IgD-negative memory B cell (primary cell): ENCODE results near the gene KRT34. TPM values are rescaled to one million over a fixed set of nuclear protein-coding genes. Genes with fewer than 3 reads are reported as not detected.

Experiments used
- H3K27ac Mint-ChIP-seq, 3 donors: one replicate each; pipeline ENCODE4 v1.8.0; 2020 to 2022; ENCODE audit warnings: mild to moderate bottlenecking in 3 of 3, mixed read lengths in 3 of 3, moderate library complexity in 1 of 3
- H3K27me3 Mint-ChIP-seq: one replicate; pipeline ENCODE4 v1.8.0; 2021; ENCODE audit warnings: mixed read lengths
- H3K36me3 Mint-ChIP-seq: one replicate; pipeline ENCODE4 v1.8.0; 2020; ENCODE audit warnings: mild to moderate bottlenecking, mixed read lengths
- H3K4me1 Mint-ChIP-seq, 3 donors: one replicate each; pipeline ENCODE4 v1.8.0; 2020 to 2022; ENCODE audit warnings: mixed read lengths in 3 of 3, mild to moderate bottlenecking in 1 of 3
- H3K4me3 Mint-ChIP-seq, 4 donors: one replicate each; pipeline ENCODE4 v1.8.0; 2020 to 2022; ENCODE audit warnings: mild to moderate bottlenecking in 4 of 4, mixed read lengths in 4 of 4, moderate library complexity in 3 of 4
- H3K9me3 Mint-ChIP-seq, 3 donors: one replicate each; pipeline ENCODE4 v1.8.0; 2020 to 2021; ENCODE audit warnings: mixed read lengths in 3 of 3, mild to moderate bottlenecking in 1 of 3
- polyA plus RNA-seq: library from polyadenylated mRNA; unstranded; fragments of 300-500 nt; fragmentation: Illumina TruSeq; gene quantifications from one replicate; pipeline ENCODE4 v1.2.3, GENCODE V29; 2021

The KRT34 gene
- polyA plus RNA-seq, 1 donor from 2014 or later, result not detected

GRCh38 chr17:41335747-41336146, 46.4 kb downstream of the KRT34 start:
- Mint-ChIP-seq H3K27ac (no peak overlapping the region), H3K4me3 (no peak overlapping the region), H3K4me1 (peaks cover 18 to 40% (median 18%) of the 10 kb centered on the region in 3 donors), H3K27me3 (peaks cover 10% of the 10 kb centered on the region), H3K9me3 (no peaks in the 10 kb centered on the region), H3K36me3 (no peaks in the 10 kb centered on the region)

GRCh38 chr17:41334385-41335305, 47.5 kb downstream of the KRT34 start:
- H3K4me3 Mint-ChIP-seq, result peak overlapping the region in 1 of 4 donors; percentile 80
- peaks cover 12% of the 10 kb centered on the region for H3K27me3 Mint-ChIP-seq
- H3K4me1 Mint-ChIP-seq, result peaks cover 11 to 29% (median 15%) of the 10 kb centered on the region in 3 donors
- H3K36me3 Mint-ChIP-seq, result no peaks in the 10 kb centered on the region
- H3K27ac Mint-ChIP-seq, result peak overlapping the region in 1 of 3 donors; percentile 31
- no peaks in the 10 kb centered on the region for H3K9me3 Mint-ChIP-seq

- Mint-ChIP-seq H3K4me1 (peaks cover 4 to 22% (median 15%) of the 10 kb centered on the region in 3 donors), H3K4me3 (no peak overlapping the region), H3K36me3 (no peaks in the 10 kb centered on the region), H3K9me3 (no peaks in the 10 kb centered on the region), H3K27ac (no peak overlapping the region), H3K27me3 (peaks cover 12% of the 10 kb centered on the region)
Measured at GRCh38 chr17:41333836-41334235, 48.3 kb downstream of the KRT34 start.

GRCh38 chr17:41333098-41333497, 49.0 kb downstream of the KRT34 start:
- Mint-ChIP-seq H3K4me3 (no peak overlapping the region), H3K4me1 (peaks cover 0 to 18% (median 13%) of the 10 kb centered on the region in 3 donors), H3K27me3 (peaks cover 12% of the 10 kb centered on the region), H3K36me3 (no peaks in the 10 kb centered on the region), H3K27ac (no peak overlapping the region), H3K9me3 (no peaks in the 10 kb centered on the region)

- Mint-ChIP-seq H3K9me3 (no peaks in the 10 kb centered on the region), H3K4me1 (peaks cover 0 to 15% (median 13%) of the 10 kb centered on the region in 3 donors), H3K27ac (no peak overlapping the region), H3K36me3 (no peaks in the 10 kb centered on the region), H3K27me3 (peaks cover 12% of the 10 kb centered on the region), H3K4me3 (no peak overlapping the region)
Measured at GRCh38 chr17:41332239-41332638, 49.9 kb downstream of the KRT34 start.

GRCh38 chr17:41331606-41332005, 50.5 kb downstream of the KRT34 start:
- Mint-ChIP-seq H3K4me3 (peak overlapping the region in 1 of 4 donors; percentile 52), H3K27ac (no peak overlapping the region), H3K36me3 (no peaks in the 10 kb centered on the region), H3K4me1 (peaks cover 0 to 15% (median 13%) of the 10 kb centered on the region in 3 donors), H3K27me3 (peaks cover 12% of the 10 kb centered on the region), H3K9me3 (no peaks in the 10 kb centered on the region)

- Mint-ChIP-seq H3K4me1 (peaks cover 0 to 9% (median 7%) of the 10 kb centered on the region in 3 donors), H3K27ac (no peak overlapping the region), H3K4me3 (no peak overlapping the region), H3K27me3 (peaks cover 6% of the 10 kb centered on the region), H3K36me3 (no peaks in the 10 kb centered on the region), H3K9me3 (no peaks in the 10 kb centered on the region)
Measured at GRCh38 chr17:41329279-41329948, 52.7 kb downstream of the KRT34 start.

- Mint-ChIP-seq H3K4me3 (no peak overlapping the region), H3K27me3 (peaks cover 2% of the 10 kb centered on the region), H3K27ac (no peak overlapping the region)
Measured at GRCh38 chr17:41328207-41328606, 53.9 kb downstream of the KRT34 start.

More at GRCh38 chr17:41328207-41328606, 53.9 kb downstream of the KRT34 start:
- H3K36me3 Mint-ChIP-seq, result no peaks in the 10 kb centered on the region
- H3K9me3 Mint-ChIP-seq, result no peaks in the 10 kb centered on the region
- H3K4me1 Mint-ChIP-seq, result peaks cover 0 to 2% (median 1%) of the 10 kb centered on the region in 3 donors

Other genes starting within 250 kb of the KRT34 start
- not detected for gene KRTAP4-6, start 241.8 kb downstream of the KRT34 start, polyA plus RNA-seq
- not detected for gene KRTAP4-5, start 232.5 kb downstream of the KRT34 start, polyA plus RNA-seq
- gene KRTAP4-4, start 221.6 kb downstream of the KRT34 start, polyA plus RNA-seq, result not detected
- gene KRTAP4-3, start 214.1 kb downstream of the KRT34 start, polyA plus RNA-seq, result not detected
- not detected for gene KRTAP4-2, start 204.1 kb downstream of the KRT34 start, polyA plus RNA-seq
- not detected for gene KRTAP4-1, start 197.4 kb downstream of the KRT34 start, polyA plus RNA-seq
- not detected for gene KRTAP9-1, start 192.4 kb downstream of the KRT34 start, polyA plus RNA-seq
- gene KRTAP9-2, start 155.7 kb downstream of the KRT34 start, polyA plus RNA-seq, result not detected
- not detected for gene KRTAP9-3, start 149.9 kb downstream of the KRT34 start, polyA plus RNA-seq
- gene KRTAP9-8, start 144.3 kb downstream of the KRT34 start, polyA plus RNA-seq, result not detected
- not detected for gene KRTAP9-4, start 132.6 kb downstream of the KRT34 start, polyA plus RNA-seq
- not detected for gene KRTAP9-9, start 126.9 kb downstream of the KRT34 start, polyA plus RNA-seq
- not detected for gene KRTAP9-6, start 116.9 kb downstream of the KRT34 start, polyA plus RNA-seq
- gene KRTAP9-7, start 106.6 kb downstream of the KRT34 start, polyA plus RNA-seq, result not detected
- not detected for gene KRTAP29-1, start 79.5 kb downstream of the KRT34 start, polyA plus RNA-seq
- gene KRTAP16-1, start 73.0 kb downstream of the KRT34 start, polyA plus RNA-seq, result not detected
- not detected for gene KRTAP17-1, start 66.6 kb downstream of the KRT34 start, polyA plus RNA-seq
- gene KRT33A, start 31.5 kb downstream of the KRT34 start, polyA plus RNA-seq, result not detected
- gene KRT33B, start 12.5 kb downstream of the KRT34 start, polyA plus RNA-seq, result not detected
- not detected for gene KRT31, start 15.3 kb upstream of the KRT34 start, polyA plus RNA-seq
- gene KRT37, start 42.3 kb upstream of the KRT34 start, polyA plus RNA-seq, result not detected
- gene KRT38, start 58.7 kb upstream of the KRT34 start, polyA plus RNA-seq, result not detected
- not detected for gene KRT32, start 85.1 kb upstream of the KRT34 start, polyA plus RNA-seq
- not detected for gene KRT35, start 98.8 kb upstream of the KRT34 start, polyA plus RNA-seq
- not detected for gene KRT36, start 107.6 kb upstream of the KRT34 start, polyA plus RNA-seq
- gene KRT13, start 123.3 kb upstream of the KRT34 start, polyA plus RNA-seq, result not detected
- not detected for gene KRT15, start 136.6 kb upstream of the KRT34 start, polyA plus RNA-seq
- gene KRT19, start 146.0 kb upstream of the KRT34 start, polyA plus RNA-seq, result not detected
- gene KRT9, start 189.8 kb upstream of the KRT34 start, polyA plus RNA-seq, result not detected
- not detected for gene KRT14, start 204.6 kb upstream of the KRT34 start, polyA plus RNA-seq
- gene KRT16, start 230.5 kb upstream of the KRT34 start, polyA plus RNA-seq, result not detected
- not detected for gene KRT17, start 242.3 kb upstream of the KRT34 start, polyA plus RNA-seq